Measurements from ENCODE around the gene LAMA2.

The LAMA2 gene

DNA sequence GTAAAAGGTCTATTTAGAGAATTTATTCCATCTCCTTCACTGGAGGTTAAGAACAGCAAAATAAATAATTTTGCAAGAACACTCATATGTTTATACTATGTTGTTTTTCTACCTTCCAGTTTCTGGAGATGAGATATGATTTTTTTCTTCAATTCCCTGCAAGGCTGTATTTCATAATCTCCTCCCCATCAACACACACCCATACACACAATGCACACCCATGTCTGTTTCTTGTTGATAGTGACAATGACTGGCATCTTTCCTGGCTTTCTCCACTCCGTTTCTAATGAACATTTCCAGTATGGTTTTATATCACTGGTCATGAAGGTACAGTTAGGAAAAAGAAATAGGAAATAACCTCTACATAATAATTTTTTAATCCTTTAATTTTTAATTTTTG lies 624.9 kb downstream of the LAMA2 start:
- no peak overlapping the region for H3K4me3 ChIP-seq (ENCODE audit: low read depth, low read length)
- TF ChIP-seq, protein P1, sequence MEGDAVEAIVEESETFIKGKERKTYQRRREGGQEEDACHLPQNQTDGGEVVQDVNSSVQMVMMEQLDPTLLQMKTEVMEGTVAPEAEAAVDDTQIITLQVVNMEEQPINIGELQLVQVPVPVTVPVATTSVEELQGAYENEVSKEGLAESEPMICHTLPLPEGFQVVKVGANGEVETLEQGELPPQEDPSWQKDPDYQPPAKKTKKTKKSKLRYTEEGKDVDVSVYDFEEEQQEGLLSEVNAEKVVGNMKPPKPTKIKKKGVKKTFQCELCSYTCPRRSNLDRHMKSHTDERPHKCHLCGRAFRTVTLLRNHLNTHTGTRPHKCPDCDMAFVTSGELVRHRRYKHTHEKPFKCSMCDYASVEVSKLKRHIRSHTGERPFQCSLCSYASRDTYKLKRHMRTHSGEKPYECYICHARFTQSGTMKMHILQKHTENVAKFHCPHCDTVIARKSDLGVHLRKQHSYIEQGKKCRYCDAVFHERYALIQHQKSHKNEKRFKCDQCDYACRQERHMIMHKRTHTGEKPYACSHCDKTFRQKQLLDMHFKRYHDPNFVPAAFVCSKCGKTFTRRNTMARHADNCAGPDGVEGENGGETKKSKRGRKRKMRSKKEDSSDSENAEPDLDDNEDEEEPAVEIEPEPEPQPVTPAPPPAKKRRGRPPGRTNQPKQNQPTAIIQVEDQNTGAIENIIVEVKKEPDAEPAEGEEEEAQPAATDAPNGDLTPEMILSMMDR (IDR thresholded peaks at IDR 0.05; ENCODE audit: low read depth, low read length): no peak

DNA sequence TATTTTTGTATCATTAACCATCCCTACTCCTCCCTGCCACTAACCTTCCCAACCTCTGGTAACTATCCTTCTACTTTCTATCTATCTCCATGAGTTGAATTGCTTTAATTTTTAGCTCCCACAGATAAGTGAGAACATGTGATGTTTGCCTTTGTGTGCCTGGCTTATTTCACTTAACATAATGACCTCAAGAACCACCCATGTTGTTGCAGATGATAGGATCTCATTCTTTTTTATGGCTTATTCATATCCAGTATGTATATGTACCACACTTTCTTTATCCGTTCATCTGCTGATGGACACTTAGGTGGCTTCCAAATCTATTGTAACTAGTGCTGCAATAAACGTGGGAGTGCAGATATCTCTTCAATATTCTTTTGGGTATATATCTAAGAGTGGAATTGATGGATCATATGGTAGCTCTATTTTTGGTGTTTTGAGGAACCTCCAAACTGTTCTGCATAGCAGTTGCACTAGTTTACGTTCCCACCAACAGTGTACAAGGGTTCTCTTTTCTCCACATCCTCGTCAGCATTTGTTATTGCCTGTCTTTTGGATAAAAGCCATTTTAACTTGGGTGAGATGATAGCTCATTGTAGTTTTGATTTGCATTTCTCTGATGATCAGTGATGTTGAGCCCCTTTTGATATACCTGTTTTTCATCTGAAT lies 625.7 kb downstream of the LAMA2 start:
- H3K4me3 ChIP-seq (ENCODE audit: low read depth, low read length): no peak overlapping the region
- TF ChIP-seq, protein P1 (IDR thresholded peaks at IDR 0.05; ENCODE audit: low read depth, low read length): no peak

DNA sequence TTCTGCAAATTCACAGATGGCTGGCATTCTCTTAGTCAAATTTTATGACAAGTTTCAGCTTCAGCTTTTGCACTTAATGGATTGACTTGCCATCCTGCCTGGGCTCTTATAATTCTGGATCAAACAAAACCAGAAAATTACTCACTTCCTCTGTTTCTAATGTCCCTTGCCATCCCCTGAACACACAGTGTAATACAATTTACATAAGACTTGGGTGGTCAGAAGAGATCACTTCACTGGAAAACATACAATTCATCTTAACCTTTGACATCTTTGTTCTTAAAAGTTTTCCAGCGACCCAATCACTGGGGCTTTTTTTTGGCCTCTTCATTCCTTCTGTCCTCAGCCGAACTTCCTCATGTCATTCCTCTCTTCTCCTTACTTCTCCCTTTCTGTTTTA lies 628.0 kb downstream of the LAMA2 start:
- TF ChIP-seq, protein P1 (IDR thresholded peaks at IDR 0.05; ENCODE audit: low read depth, low read length): no peak
- H3K4me3 ChIP-seq (ENCODE audit: low read depth, low read length): no peak overlapping the region

DNA sequence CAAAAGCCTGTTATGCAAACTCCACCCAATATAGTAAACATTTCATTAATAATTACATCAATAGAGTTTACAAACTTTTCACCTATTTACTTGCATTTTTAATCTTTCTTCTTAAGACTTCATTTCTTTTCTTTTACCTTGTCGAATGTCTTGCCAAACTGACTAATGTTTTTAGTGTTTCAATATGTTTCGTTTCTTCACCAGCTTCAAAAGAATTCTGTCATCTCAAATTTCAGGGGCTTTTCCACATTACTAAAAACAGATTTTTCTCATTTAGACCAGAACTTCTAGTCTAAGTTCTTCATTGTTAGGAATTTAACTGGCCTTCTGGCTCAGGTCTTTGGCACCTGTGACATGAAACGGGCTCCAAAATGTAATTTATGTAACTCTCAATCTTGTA lies 630.5 kb downstream of the LAMA2 start:
- TF ChIP-seq, protein P1 (IDR thresholded peaks at IDR 0.05; ENCODE audit: low read depth, low read length): no peak
- no peak overlapping the region for H3K4me3 ChIP-seq (ENCODE audit: low read depth, low read length)

DNA sequence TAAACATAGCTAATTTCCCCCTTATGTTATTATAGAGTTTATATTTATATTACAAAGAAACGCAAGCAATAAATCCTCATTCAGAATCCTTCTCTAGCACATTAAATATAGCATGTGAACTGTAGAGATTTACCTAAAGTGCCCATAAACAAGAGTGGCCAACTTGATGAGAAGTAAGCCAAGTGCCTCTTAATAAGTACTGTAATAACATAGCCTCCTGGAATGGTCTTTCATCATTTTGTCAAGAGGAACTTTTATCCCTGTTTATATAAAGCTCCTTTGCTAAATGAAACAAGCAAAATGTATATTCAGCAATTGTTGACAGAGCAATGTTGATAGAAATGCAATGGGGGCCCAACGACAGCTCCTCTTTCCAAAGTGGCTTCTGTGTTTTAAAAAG lies 632.1 kb downstream of the LAMA2 start:
- TF ChIP-seq, protein P1 (IDR thresholded peaks at IDR 0.05; ENCODE audit: low read depth, low read length): no peak
- H3K4me3 ChIP-seq (ENCODE audit: low read depth, low read length): no peak overlapping the region

DNA sequence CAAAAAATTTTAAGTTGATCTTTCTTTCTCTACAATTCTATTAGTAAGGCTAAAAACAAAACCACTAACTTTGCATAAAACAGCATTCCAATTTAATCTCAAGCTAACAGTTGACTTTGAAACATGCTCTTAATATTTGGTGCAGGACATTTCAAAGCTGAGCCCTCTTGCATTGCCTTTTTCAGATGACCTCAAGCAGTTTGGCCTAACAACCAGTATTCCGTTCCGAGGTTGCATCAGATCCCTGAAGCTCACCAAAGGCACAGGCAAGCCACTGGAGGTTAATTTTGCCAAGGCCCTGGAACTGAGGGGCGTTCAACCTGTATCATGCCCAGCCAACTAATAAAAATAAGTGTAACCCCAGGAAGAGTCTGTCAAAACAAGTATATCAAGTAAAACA lies 633.1 kb downstream of the LAMA2 start:
- TF ChIP-seq, protein P1 (IDR thresholded peaks at IDR 0.05; ENCODE audit: low read depth, low read length): no peak
- H3K4me3 ChIP-seq (ENCODE audit: low read depth, low read length): no peak overlapping the region

DNA sequence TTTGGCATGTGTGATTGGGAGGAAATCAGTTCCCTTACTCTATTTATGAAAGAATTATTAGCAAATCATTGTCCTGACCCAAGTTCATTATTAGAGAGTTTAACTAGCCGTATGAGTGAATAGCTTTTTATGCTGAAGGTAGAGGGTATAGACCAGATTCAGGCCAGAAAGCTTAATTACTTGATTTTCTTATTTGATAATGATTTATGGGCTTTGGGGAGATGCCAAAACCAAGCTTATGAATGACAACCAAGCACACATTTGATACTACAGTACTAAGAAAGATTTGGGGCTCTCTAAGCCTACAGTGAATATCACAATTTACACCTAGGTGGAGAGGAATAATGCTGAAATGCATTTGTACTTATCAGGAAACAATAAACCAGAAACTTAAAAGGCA lies 633.8 kb downstream of the LAMA2 start:
- TF ChIP-seq, protein P1 (IDR thresholded peaks at IDR 0.05; ENCODE audit: low read depth, low read length): no peak

More for the DNA sequence above, 633.8 kb downstream of the LAMA2 start:
- no peak overlapping the region for H3K4me3 ChIP-seq (ENCODE audit: low read depth, low read length)
